Psoas muscle (tissue), 8 donors: ENCODE data around the gene TMEM80. TPM values are rescaled to one million over a fixed set of nuclear protein-coding genes. Genes with fewer than 3 reads are reported as not detected.

Experiments
- ATAC-seq, 4 donors: fragments of 200-7000 bp; cut with Tn5 transposase; one replicate each; pipeline ENCODE4 v1.9.1; 2020; ENCODE audit warnings: moderate library complexity in 3 of 4, mild to moderate bottlenecking in 2 of 4
- DNase-seq, 2 donors: peaks; one replicate each; pipeline ENCODE4 v3.0.0-alpha.2; 2020
- H3K27ac ChIP-seq: fragments of 200-600 bp; one replicate; pipeline ENCODE4 v1.8.0; 2022
- H3K27me3 ChIP-seq, 3 donors: fragments of 200-600 bp in 1 of 3; one replicate each; pipeline versions ENCODE4 v1.6.1 to v1.8.0; 2013 to 2022; ENCODE audit warnings: low read length in 2 of 3, mild to moderate bottlenecking in 2 of 3, moderate library complexity in 1 of 3; ENCODE audit not compliant: insufficient read depth in 3 of 3
- H3K36me3 ChIP-seq, 2 donors: fragments of 200-600 bp in 1 of 2; one replicate each; pipeline versions ENCODE4 v1.6.1 to v1.8.0; 2013 to 2022; ENCODE audit warnings: low read depth in 1 of 2, mild to moderate bottlenecking in 1 of 2, moderate library complexity in 1 of 2; ENCODE audit not compliant: insufficient read depth in 1 of 2
- H3K4me1 ChIP-seq: fragments of 200-600 bp; one replicate; pipeline ENCODE4 v1.8.0; 2022
- H3K4me3 ChIP-seq: fragments of 200-600 bp; one replicate; pipeline ENCODE4 v1.8.0; 2022; ENCODE audit warnings: mild to moderate bottlenecking
- H3K9me3 ChIP-seq: fragments of 200-600 bp; one replicate; pipeline ENCODE4 v1.8.0; 2022
- CTCF ChIP-seq: fragments of 200-600 bp; IDR thresholded peaks from one replicate; pipeline ENCODE4 v1.8.0; 2022; ENCODE audit warnings: antibody characterized with exemption
- WGBS, 3 donors: extraction: QIAGEN DNeasy Blood & Tissue Kit; methylation state at CpG; one replicate each; pipeline versions ENCODE4 v1.1.6 to v1.1.7; 2013; 5-methylcytosine and 5-hydroxymethylcytosine counted together
- intact Hi-C, 2 donors: fragments of 100-400 bp; cut with DNase I; formaldehyde crosslinking; loops; one replicate each; pipeline versions ENCODE4 v1.11.0 to v1.14.2; 2022
- polyA plus RNA-seq, 3 donors: library from polyadenylated mRNA; stranded (reverse); fragments of 200-250 nt; gene quantifications; one replicate each; pipeline ENCODE4 v1.2.3, GENCODE V29; 2013
- total RNA-seq, 4 donors: library from RNA; stranded (reverse); fragmentation: NEBNext Ultra II Directional in 2 of 4; extraction: Animal tissue kit (Norgen Biotek cat#: 25700) in 2 of 4; gene quantifications; one replicate each; pipeline versions ENCODE4 v1.2.1 to v1.2.4, GENCODE V29; 2021 to 2023
- donor health status: healthy with polysubstance abuse.
- donor health status: DM: no; HTN: no; CAD: no; lungs with moderate emphysema.
- donor health status: Bipolar disorder and iron deficiency.
- donor health status: healthy.
- donor health status: DM: yes; HTN: yes; CAD: no.
- donor health status: DM: no; HTN: no; CAD: no.
- donor health status: DM: no; HTN: no; CAD: no.
- donor health status: DM: yes; HTN: yes; CAD: no.

The TMEM80 gene
- total and polyA plus RNA-seq, 7 donors, result 5.9 to 16.3 (median 10.1) TPM

GRCh38 chr11:657691-658126, 37.9 kb upstream of the TMEM80 start:
- DNase-seq (no peak), ATAC-seq (no peak)
- Histone ChIP-seq H3K36me3 (peaks cover 3 to 41% of the 10 kb centered on the region in 2 donors), H3K27ac (no peak overlapping the region), H3K27me3 (no peaks in the 10 kb centered on the region), H3K4me3 (no peak overlapping the region), H3K4me1 (no peaks in the 10 kb centered on the region), H3K9me3 (no peaks in the 10 kb centered on the region)
- intact Hi-C loops, result no loop called here
- 88 to 91% (median 90%) methylated on average over 14 of the region's 14 CpGs for WGBS, 3 donors
- no peak for TF ChIP-seq CTCF

DNA sequence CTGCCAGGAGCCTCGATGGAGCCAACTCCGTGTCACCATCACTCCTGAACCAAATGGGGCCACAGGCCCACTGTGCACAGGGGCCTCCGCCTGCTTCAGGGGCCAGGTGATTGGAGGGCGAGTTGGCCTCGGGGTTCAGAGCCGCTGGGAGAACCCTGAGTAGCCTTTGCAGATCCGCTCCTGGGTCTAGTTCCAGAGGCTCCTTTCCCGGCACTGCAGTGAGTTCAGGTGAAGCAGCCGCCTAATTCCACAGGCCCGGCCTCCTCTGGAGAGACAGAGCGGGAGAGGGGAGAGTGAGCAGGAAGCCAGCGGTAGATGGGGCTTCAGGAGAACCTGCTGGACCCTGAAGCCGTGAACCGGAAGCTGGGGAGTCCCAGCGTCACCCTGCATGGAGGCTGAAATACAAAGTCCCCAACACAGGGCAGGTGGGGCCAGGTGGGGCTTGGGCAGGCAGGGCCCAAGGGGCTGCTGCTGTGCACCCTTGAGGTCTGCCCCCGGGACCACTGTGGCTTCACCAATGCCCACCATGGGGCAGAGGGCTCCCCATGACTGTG, 36.0 kb upstream of the TMEM80 start:
- intact Hi-C loops, result loop anchor here in 1 of 2 donors (5.0 kb wide), 1 partner anchor 63 kb away; no protein-coding TSS in a partner anchor
- Histone ChIP-seq H3K9me3 (no peaks in the 10 kb centered on the region), H3K27ac (no peak overlapping the region), H3K36me3 (peaks cover 3 to 38% of the 10 kb centered on the region in 2 donors), H3K4me3 (no peak overlapping the region), H3K27me3 (no peaks in the 10 kb centered on the region), H3K4me1 (no peaks in the 10 kb centered on the region)
- ATAC-seq (no peak), DNase-seq (no peak)
- no peak for TF ChIP-seq CTCF
- whole genome bisulfite sequencing, 3 donors, result 89 to 93% (median 89%) methylated on average over 16 of the region's 16 CpGs

- ATAC-seq (peak in 1 of 4 donors; percentile 9), DNase-seq (no peak)
- Histone ChIP-seq H3K27ac (no peak overlapping the region), H3K36me3 (peaks cover 3 to 36% of the 10 kb centered on the region in 2 donors), H3K4me3 (no peak overlapping the region), H3K9me3 (no peaks in the 10 kb centered on the region), H3K27me3 (no peaks in the 10 kb centered on the region), H3K4me1 (no peaks in the 10 kb centered on the region)
- WGBS, 3 donors, result 81 to 89% (median 86%) methylated on average over 19 of the region's 19 CpGs
- intact Hi-C loops, result loop anchor here in 1 of 2 donors (5.0 kb wide), 1 partner anchor 62 kb away; no protein-coding TSS in a partner anchor
- TF ChIP-seq CTCF, result no peak
Observed at GRCh38 chr11:660281-660680, 35.3 kb upstream of the TMEM80 start.

DNA sequence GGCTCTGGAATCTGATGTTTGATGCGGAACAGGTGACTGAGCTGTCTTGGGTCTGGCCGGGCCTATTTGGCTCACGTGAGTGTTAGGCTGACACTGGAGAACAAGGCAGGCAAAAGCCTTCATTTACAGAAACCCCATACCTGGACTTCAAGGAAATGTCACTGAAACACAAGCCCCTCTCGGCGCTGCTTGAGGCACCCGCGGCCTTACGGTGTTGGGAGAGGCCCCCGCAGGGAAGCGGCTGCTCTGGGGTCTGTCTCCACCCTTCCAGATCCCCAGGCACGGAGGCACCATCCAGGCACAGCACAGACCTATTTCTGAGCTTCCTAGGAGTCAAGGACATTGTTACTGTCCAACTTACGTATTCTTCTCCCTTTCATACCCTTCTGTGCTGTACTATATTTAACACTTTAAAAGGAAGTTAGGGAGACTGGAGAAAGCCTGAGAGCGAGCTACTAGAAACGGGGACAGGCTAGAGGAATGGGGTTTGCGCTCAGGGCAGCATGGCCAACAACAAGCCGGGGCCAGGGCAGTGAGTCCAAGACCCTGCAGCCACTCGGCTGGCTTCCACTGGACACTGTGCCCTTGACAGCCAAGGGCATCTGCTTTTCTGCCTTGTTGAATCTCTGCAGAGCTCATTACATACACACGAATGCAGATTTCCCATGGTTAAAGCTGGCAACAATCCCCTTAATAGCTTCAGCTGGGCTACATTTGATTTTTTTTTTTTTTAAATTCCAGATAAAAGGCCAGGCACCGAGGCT, 34.8 kb upstream of the TMEM80 start:
- ATAC-seq, result peak in 1 of 4 donors; percentile 7
- intact Hi-C loops, result loop anchor here in 1 of 2 donors (5.0 kb wide), 1 partner anchor 61 kb away; no protein-coding TSS in a partner anchor

More for the DNA sequence above, 34.8 kb upstream of the TMEM80 start:
- H3K27ac ChIP-seq, result no peak overlapping the region
- TF ChIP-seq CTCF, result no peak
- H3K9me3 ChIP-seq, result no peaks in the 10 kb centered on the region
- no peaks in the 10 kb centered on the region for H3K27me3 ChIP-seq
- DNase-seq, result no peak
- 71 to 77% (median 75%) methylated on average over 19 of the region's 19 CpGs for WGBS, 3 donors
- peaks cover 2% of the 10 kb centered on the region for H3K4me1 ChIP-seq
- no peak overlapping the region for H3K4me3 ChIP-seq
- H3K36me3 ChIP-seq, result peaks cover 3 to 38% of the 10 kb centered on the region in 2 donors
